KG1 (cell line): ENCODE results near the gene EHHADH.

Experiments
- DNase-seq: peaks from one replicate; lab custom pipeline; 2025; lab: John Stamatoyannopoulos, UW

The EHHADH gene

DNA sequence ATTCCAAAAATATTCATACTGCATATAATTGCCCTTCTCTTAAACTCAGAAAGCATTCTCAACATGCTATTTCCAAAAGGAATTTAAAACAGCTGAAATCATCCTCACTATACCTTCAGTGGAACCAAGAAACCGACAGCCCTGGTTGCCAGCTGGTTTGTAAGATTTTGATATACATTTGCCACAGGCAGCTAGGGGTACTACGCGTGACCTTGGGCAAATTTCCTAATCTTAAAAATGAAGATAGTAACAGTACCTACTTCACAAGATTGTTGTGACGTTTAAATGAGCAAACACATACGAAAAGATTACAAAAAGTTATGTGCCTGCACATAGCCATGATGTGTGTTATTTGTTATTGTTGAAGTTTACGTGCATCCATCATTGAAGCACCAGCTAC lies 108.3 kb downstream of the EHHADH start:
- DNase-seq = no peak

DNA sequence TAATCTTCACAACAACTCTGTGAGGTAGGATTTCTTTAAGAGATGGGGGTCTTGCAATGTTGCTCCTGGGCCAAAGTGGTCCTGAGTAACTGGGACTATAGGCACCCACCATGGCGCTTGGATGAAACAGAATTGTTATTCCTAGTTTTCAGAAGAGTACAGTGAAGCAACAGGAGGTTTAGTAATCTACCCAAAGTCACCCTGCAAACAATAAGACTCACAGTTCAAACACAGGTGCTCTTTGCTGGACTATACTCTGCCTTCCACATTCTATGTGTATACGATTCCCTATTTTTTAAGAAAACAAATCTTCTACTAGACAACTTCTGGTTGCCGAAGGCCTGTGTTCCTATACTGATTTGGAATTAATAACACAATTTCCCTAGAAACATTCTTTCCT lies 109.1 kb downstream of the EHHADH start:
- no peak for DNase-seq
